Loucy (cell line): ENCODE measurements around the gene SUSD2.

Experiments used
- H2AFZ ChIP-seq: fragments of 200-600 bp; sonication (generic); 2 replicates; pipeline ENCODE4 v1.6.0; 2016; ENCODE audit warnings: antibody characterized with exemption, mild to moderate bottlenecking, low read length, moderate library complexity
- H3F3A ChIP-seq: fragments of 200-600 bp; 2 replicates; pipeline ENCODE4 v1.6.0; 2016; ENCODE audit warnings: antibody characterized with exemption, low read depth, mild to moderate bottlenecking
- H3K27me3 ChIP-seq: fragments of 200-600 bp; sonication (generic); 2 replicates; pipeline ENCODE4 v1.6.1; 2014; ENCODE audit warnings: low read length, mild to moderate bottlenecking; ENCODE audit not compliant: insufficient read depth, poor library complexity, severe bottlenecking
- H3K36me3 ChIP-seq: fragments of 200-600 bp; sonication (generic); 2 replicates; pipeline ENCODE4 v1.6.1; 2016; ENCODE audit warnings: low read length; ENCODE audit not compliant: insufficient read depth
- H3K4me1 ChIP-seq: fragments of 200-600 bp; sonication (generic); 2 replicates; pipeline ENCODE4 v1.5.1; 2014; ENCODE audit warnings: low read length, mild to moderate bottlenecking; ENCODE audit not compliant: insufficient read depth, poor library complexity, severe bottlenecking
- H3K4me2 ChIP-seq: fragments of 200-600 bp; sonication (generic); 2 replicates; pipeline ENCODE4 v1.6.0; 2014; ENCODE audit warnings: antibody characterized with exemption, low read length, low read depth, mild to moderate bottlenecking; ENCODE audit not compliant: poor library complexity, severe bottlenecking
- H3K4me3 ChIP-seq: fragments of 200-600 bp; sonication (generic); 2 replicates; pipeline ENCODE4 v1.5.1; 2014; ENCODE audit warnings: low read length, mild to moderate bottlenecking, mixed read lengths; ENCODE audit not compliant: poor library complexity, severe bottlenecking
- H3K79me2 ChIP-seq: fragments of 200-600 bp; sonication (generic); 2 replicates; pipeline ENCODE4 v1.6.1; 2014; ENCODE audit warnings: low read length; ENCODE audit not compliant: insufficient read depth
- H3K9ac ChIP-seq: fragments of 200-600 bp; sonication (generic); 2 replicates; pipeline ENCODE4 v1.6.0; 2014; ENCODE audit warnings: mild to moderate bottlenecking, low read depth, low read length, moderate library complexity; ENCODE audit not compliant: poor library complexity, severe bottlenecking
- H3K9me2 ChIP-seq: fragments of 200-600 bp; sonication (generic); replicated peaks from 2 replicates; pipeline ENCODE4 v1.6.1; 2016; ENCODE audit warnings: low read depth, low read length, mixed read lengths
- H3K9me3 ChIP-seq: fragments of 200-600 bp; sonication (generic); 2 replicates; pipeline ENCODE4 v1.6.1; 2014; ENCODE audit warnings: mild to moderate bottlenecking, antibody characterized with exemption, low read length, low read depth; ENCODE audit not compliant: insufficient read depth
- H4K20me1 ChIP-seq: fragments of 200-600 bp; sonication (generic); 2 replicates; pipeline ENCODE4 v1.6.0; 2014; ENCODE audit warnings: antibody characterized with exemption, low read length, mild to moderate bottlenecking; ENCODE audit not compliant: insufficient read depth, poor library complexity, severe bottlenecking
- CTCF ChIP-seq: fragments of 200-600 bp; sonication (generic); conservative IDR thresholded peaks from 2 replicates; pipeline ENCODE4 v1.5.1; 2014; ENCODE audit warnings: mild to moderate bottlenecking, antibody characterized with exemption, low read length
- EZH2phosphoT487 ChIP-seq: fragments of 200-600 bp; IDR thresholded peaks from 2 replicates; pipeline ENCODE4 v1.6.1; 2018; ENCODE audit warnings: antibody characterized with exemption, mild to moderate bottlenecking, moderate library complexity, borderline replicate concordance

Gene SUSD2

GRCh38 chr22:24146791-24147353 lies 34.4 kb upstream of the SUSD2 start:
- peak overlapping the region; percentile 66 for H3K9ac ChIP-seq
- no peaks in the 10 kb centered on the region for H4K20me1 ChIP-seq
- H3K9me3 ChIP-seq, result no peaks in the 10 kb centered on the region
- H2AFZ ChIP-seq, result no peak overlapping the region
- TF ChIP-seq EZH2phosphoT487, result no peak
- TF ChIP-seq CTCF, result no peak
- peaks cover 24% of the 10 kb centered on the region; the same call in 1 of the 2 replicates for H3K36me3 ChIP-seq
- no peaks in the 10 kb centered on the region for H3K9me2 ChIP-seq
- peaks cover 54% of the 10 kb centered on the region for H3K4me1 ChIP-seq
- H3K4me3 ChIP-seq, result peak overlapping the region; percentile 58
- H3K79me2 ChIP-seq, result peaks cover 15% of the 10 kb centered on the region; the same call in 1 of the 2 replicates
- H3K27me3 ChIP-seq, result no peaks in the 10 kb centered on the region
- H3F3A ChIP-seq, result no peaks in the 10 kb centered on the region
- peak overlapping the region; percentile 84 for H3K4me2 ChIP-seq

- Histone ChIP-seq H3K4me3 (no peak overlapping the region), H3K9me2 (no peaks in the 10 kb centered on the region), H4K20me1 (no peaks in the 10 kb centered on the region), H3F3A (no peaks in the 10 kb centered on the region), H3K4me2 (peak overlapping the region; percentile 44), H3K79me2 (peaks cover 12% of the 10 kb centered on the region; the same call in 1 of the 2 replicates), H3K27me3 (no peaks in the 10 kb centered on the region), H3K9me3 (no peaks in the 10 kb centered on the region), H3K4me1 (peaks cover 48% of the 10 kb centered on the region), H3K9ac (peak overlapping the region; percentile 59), H2AFZ (no peak overlapping the region), H3K36me3 (peaks cover 16% of the 10 kb centered on the region; the same call in 1 of the 2 replicates)
- TF ChIP-seq EZH2phosphoT487 (no peak), CTCF (no peak)
Observed at GRCh38 chr22:24147666-24148065, 33.6 kb upstream of the SUSD2 start.

- peak overlapping the region; percentile 59 for H3K9ac ChIP-seq
Observed at GRCh38 chr22:24148266-24149197, 32.8 kb upstream of the SUSD2 start.

More at GRCh38 chr22:24148266-24149197, 32.8 kb upstream of the SUSD2 start:
- Histone ChIP-seq H3K79me2 (peaks cover 19% of the 10 kb centered on the region; the same call in 1 of the 2 replicates), H3K9me2 (no peaks in the 10 kb centered on the region), H3K9me3 (no peaks in the 10 kb centered on the region), H4K20me1 (no peaks in the 10 kb centered on the region), H3K36me3 (peaks cover 13% of the 10 kb centered on the region; the same call in 1 of the 2 replicates), H2AFZ (no peak overlapping the region), H3K4me2 (peak overlapping the region; percentile 44), H3K27me3 (no peaks in the 10 kb centered on the region), H3K4me3 (no peak overlapping the region), H3F3A (no peaks in the 10 kb centered on the region), H3K4me1 (peaks cover 57% of the 10 kb centered on the region)
- no peak for TF ChIP-seq EZH2phosphoT487
- no peak for TF ChIP-seq CTCF
